ENCODE data around the gene PPP4R1.
"Not testable (repeated sequence)": the region's sequence is repeated elsewhere in the genome, so short reads cannot be mapped to it uniquely, and the experiment has no call there.

The PPP4R1 gene

GRCh38 chr18:9614401-9615279 lies at the start of gene PPP4R1:
Gene PPP4R1 (minus strand): TSS chr18:9614559. CDS start chr18:9614484, 75 bp downstream.
- no peak for DNase-seq (ENCODE audit: low spot score)

- DNase-seq (ENCODE audit: low spot score): no peak
Measured at GRCh38 chr18:9663377-9663776, 49.0 kb upstream of the PPP4R1 start.

- DNase-seq (ENCODE audit: low spot score): no peak
Measured at GRCh38 chr18:9661564-9661963, 47.2 kb upstream of the PPP4R1 start.

- no peak for DNase-seq (ENCODE audit: low spot score)
Measured at GRCh38 chr18:9659499-9660375, 45.4 kb upstream of the PPP4R1 start.

GRCh38 chr18:9658087-9658641 lies 43.8 kb upstream of the PPP4R1 start:
- DNase-seq (ENCODE audit: low spot score): no peak

- DNase-seq (ENCODE audit: low spot score): no peak
Measured at GRCh38 chr18:9655232-9655767, 40.9 kb upstream of the PPP4R1 start.

GRCh38 chr18:9653390-9653789 lies 39.0 kb upstream of the PPP4R1 start:
- DNase-seq (ENCODE audit: low spot score): peak; percentile 68

- DNase-seq (ENCODE audit: low spot score): no peak
Measured at GRCh38 chr18:9649164-9649540, 34.8 kb upstream of the PPP4R1 start.

GRCh38 chr18:9648431-9649163 lies 34.2 kb upstream of the PPP4R1 start:
- no peak for DNase-seq (ENCODE audit: low spot score)

- DNase-seq (ENCODE audit: low spot score): no peak
Measured at GRCh38 chr18:9647496-9648323, 33.4 kb upstream of the PPP4R1 start.

- peak; percentile 87 for DNase-seq (ENCODE audit: low spot score)
Measured at GRCh38 chr18:9643549-9643948, 29.2 kb upstream of the PPP4R1 start.

- peak; percentile 16 for DNase-seq (ENCODE audit: low spot score)
Measured at GRCh38 chr18:9642799-9643462, 28.6 kb upstream of the PPP4R1 start.

GRCh38 chr18:9641081-9641480 lies 26.7 kb upstream of the PPP4R1 start:
- not testable (repeated sequence) for DNase-seq (ENCODE audit: low spot score)

GRCh38 chr18:9638886-9639285 lies 24.5 kb upstream of the PPP4R1 start:
- DNase-seq (ENCODE audit: low spot score): no peak

GRCh38 chr18:9637036-9637767 lies 22.8 kb upstream of the PPP4R1 start:
- DNase-seq (ENCODE audit: low spot score): no peak

- no peak for DNase-seq (ENCODE audit: low spot score)
Measured at GRCh38 chr18:9634856-9635255, 20.5 kb upstream of the PPP4R1 start.

GRCh38 chr18:9631814-9632496 lies 17.6 kb upstream of the PPP4R1 start:
- peak; percentile 45 for DNase-seq (ENCODE audit: low spot score)

- DNase-seq (ENCODE audit: low spot score): no peak
Measured at GRCh38 chr18:9630444-9630843, 16.1 kb upstream of the PPP4R1 start.

GRCh38 chr18:9629709-9630108 lies 15.3 kb upstream of the PPP4R1 start:
- DNase-seq (ENCODE audit: low spot score): no peak

Measured in COLO829 (cell line).